ENCODE data around the gene STIM1.

- TF ChIP-seq CTCF (IDR thresholded peaks at IDR 0.05) (no peak), POLR2A (IDR thresholded peaks at IDR 0.05; ENCODE audit: low read depth) (no peak), POLR2AphosphoS5 (IDR thresholded peaks at IDR 0.05) (no peak)
These were observed 180.5 kb downstream of the STIM1 start for GRCh38 chr11:4035985-4036384.

Measured in esophagus muscularis mucosa (tissue), 3 donors.